GM21576 (cell line): ENCODE data around the gene SHLD3.
"Not testable (repeated sequence)": the region's sequence is repeated elsewhere in the genome, so short reads cannot be mapped to it uniquely, and the experiment has no call there.

Experiments used
- ATAC-seq: cut with Tn5 transposase; IDR thresholded peaks from one replicate; pipeline ENCODE4 v1.9.1; 2021; ENCODE audit warnings: mild to moderate bottlenecking, moderate library complexity; ENCODE audit not compliant: unreplicated experiment

Gene SHLD3

DNA sequence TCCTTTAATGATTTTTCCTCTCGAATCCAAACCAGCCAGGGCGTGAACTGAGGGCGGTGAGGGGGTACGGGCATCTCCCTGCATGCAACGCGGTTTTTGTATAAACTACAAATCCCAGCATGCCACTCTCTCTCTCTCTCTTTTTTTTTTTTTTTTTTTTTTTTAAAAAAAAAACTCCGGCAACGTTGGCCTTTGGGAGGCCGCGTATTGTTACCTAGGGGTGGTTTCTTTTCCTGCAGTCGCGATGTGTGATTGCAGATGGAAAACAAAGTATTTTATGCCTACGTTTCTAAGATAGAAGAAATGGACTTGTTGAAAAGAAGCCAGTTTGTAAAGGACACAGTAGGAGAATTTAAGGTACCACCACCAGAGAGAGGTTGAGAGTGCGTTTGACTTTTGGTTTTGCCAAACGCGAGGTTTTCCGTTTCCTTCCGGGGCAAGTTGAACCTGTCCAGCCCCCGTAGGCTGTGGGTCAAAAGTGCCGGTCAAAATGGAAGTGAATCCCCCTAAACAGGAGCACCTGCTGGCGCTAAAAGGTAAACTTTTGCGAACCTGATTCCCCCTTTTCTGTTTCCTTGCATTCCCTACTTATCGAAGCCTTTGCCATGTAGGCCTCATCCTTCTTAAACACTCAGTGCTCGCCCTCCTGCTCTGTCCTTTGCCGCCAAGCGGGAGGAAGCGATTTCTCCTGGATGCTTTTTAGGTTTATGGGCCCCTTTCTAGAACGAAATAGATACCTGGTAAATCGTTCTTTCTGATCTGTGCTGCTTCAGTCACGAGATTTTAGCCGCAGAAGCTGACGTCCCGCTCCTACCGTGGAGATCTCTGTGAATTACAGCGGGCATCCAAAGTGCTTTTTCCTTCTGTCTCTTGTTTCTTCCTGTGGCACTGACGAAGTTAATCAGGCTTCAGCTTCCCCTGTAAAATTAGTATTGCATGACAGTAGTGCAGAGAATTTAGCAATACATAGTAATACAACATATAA is at the start of gene SHLD3, which contains the start of gene TRAPPC13:
Gene SHLD3 (plus strand): TSS at position 457 of the 985 bp plus-strand sequence. CDS start 4,561 bp downstream, outside the sequence.
Gene TRAPPC13 (plus strand): TSS at position 457 of the 985 bp plus-strand sequence. CDS start 34 bp downstream, at position 491.
- peak; percentile 74 for ATAC-seq

- ATAC-seq, result no peak
Observed at GRCh38 chr5:65577141-65577540, 47.7 kb upstream of the SHLD3 start.

GRCh38 chr5:65588694-65589093 is 36.1 kb upstream of the SHLD3 start:
- no peak for ATAC-seq

- not testable (repeated sequence) for ATAC-seq
Observed at GRCh38 chr5:65601761-65602160, 23.1 kb upstream of the SHLD3 start.

DNA sequence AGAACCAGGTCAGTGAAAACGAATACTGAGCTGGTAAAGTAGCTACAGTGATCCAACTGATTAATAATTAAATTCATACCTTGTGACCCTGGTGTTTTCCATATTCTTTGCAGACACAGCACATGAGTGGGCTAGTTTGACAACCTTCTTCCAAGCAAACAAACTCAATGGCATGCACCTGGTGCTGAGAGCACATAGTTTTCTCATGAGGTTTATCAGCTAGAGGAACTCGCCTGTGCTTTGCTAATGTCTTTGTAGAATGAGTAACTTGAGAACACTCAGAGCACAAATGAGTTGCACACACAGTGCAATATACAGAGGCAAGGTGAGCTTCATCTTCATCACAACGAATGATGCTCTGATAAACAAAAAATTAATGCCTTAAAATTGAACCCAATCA is 13.3 kb upstream of the SHLD3 start:
- no peak for ATAC-seq

GRCh38 chr5:65612298-65612907 is 12.4 kb upstream of the SHLD3 start:
- ATAC-seq, result no peak

DNA sequence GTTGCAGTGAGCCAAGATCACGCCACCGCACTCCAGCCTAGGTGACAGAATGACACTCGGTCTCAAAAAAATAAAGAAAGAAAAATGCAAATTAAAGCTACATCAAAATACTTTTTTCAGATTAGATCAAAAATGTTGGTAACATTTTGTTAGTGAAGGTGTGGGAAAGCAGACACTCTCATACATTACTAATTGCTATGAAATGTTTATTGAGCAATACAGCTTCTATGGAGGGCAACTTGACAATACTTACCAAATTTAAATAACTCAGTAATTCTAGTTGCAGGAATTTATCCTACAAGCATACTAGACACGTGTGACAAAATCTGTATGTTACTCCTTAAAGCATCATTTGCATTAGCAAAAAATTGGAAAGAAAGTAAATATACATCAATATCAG is 4.8 kb upstream of the SHLD3 start:
- no peak for ATAC-seq

DNA sequence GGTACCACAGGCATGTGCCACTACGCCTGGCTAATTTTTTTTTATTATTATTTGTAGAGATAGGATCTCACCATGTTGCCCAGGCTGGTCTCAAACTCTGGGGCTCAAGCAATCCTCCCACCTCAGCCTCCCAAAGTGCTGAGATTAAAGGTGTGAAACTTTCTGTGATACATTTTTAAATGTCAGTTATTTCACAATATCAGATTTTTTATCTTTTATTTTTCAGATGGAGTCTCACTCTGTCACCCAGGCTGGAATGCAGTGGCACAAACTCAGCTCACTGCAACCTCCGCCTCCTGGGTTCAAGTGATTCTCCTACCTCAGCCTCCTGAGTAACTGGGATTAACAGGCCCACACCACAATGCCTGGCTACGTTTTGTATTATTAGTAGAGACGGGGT is 2.9 kb upstream of the SHLD3 start:
- not testable (repeated sequence) for ATAC-seq

DNA sequence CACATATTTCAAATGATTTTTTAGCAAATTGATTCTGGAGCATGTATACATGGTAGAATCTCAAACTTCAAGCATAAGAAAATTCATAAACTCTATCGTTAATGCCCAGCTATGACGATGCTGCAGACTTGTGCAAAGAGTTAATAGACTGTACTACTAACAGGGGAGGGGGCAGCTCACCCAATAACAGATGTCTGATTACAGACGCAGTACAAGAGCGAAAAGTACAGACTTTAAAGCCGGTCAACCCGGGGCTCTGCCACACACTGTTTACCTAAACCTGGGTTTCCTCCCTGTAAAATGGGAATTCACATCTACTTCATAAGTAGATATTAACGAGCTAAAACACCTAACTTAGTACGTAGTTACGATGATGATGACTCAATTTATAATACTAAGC is 1.3 kb upstream of the SHLD3 start:
- no peak for ATAC-seq

DNA sequence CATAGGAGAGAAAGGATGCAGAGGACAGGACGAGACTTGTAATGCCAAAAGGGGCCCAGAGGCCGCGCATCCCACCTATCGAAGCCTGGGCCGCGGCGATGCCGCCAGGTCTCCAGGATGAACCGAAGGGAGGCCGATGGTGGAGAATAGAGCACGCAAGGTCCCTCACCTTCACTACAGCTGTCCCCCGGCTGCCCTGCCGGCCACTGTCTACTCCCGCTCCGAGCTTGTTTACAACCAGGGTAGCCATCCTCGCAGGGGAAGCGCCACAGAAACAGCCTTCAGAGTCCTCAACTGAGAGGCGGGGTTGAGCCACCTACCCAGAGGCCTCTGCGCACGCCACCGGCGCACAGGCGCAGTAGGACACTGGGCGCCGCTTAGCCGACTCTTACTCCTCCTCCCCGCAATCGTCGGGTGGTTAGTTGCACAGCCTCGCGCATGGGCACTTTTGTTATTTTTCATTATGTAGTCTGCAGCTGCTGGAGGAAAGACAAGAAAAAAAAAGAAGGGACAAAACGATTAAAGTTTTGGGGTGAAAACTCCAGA is 729 bp upstream of the SHLD3 start, which contains the start of gene TRIM23:
Gene TRIM23 (minus strand): TSS at position 309 of the 546 bp plus-strand sequence. CDS start 59 bp downstream, at position 250.
- ATAC-seq, result peak; percentile 91

DNA sequence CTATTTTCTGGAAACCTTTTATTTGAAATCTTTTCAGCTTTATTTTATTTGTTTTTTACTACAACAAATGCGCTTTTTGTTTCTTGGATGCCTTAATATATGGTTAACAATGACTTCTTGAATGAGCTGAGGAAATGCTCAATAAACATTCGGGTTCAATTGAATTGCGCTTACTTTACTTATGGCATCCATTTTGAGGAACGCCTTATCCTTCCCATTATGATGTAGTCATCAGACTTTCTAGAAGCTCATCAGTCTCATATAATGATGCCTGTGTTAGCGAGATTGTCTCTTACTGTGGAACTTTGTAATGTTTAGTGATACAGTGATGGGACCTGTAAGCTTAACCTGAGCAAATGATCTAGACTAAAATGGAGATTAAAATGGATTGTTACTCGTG is 916 bp downstream of the SHLD3 start:
- ATAC-seq, result no peak

DNA sequence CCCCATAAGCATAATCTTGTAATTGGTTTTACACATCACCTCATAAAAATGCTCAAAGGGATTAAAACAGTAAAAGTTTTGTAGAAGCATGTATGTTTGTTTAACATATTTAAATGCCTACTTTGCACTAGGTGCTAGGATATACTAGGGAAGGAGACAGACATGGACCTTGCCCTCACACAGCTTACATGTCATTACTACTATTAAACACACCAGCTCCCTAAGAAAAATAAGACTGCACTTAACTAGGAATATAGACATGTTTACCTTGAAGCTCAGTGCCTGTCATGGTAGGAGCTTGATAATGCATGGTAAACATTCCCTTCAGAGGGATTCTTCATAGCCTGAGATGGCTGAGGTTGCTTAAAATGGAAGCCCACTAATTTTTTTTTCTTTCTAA is 6.2 kb downstream of the SHLD3 start:
- no peak for ATAC-seq

DNA sequence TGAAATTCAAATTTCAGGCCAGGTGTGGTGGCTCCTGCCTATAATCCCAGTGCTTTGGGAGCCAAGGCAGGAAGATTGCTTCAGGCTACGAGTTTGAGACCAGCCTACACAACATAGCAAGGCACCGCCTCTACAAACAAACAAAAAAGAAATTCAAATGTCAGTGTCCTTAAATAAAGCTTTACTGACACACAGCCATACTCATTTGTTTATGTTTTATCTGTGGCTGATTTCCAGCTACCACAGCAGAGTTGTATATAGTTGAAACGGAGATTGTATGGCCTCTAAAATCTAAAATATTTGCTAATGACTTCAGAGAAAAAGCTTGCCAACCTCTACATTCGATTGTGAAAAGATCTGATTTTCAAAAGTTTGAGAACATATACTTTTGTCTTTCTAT is 15.4 kb downstream of the SHLD3 start:
- ATAC-seq, result no peak

GRCh38 chr5:65646938-65647337 is 22.1 kb downstream of the SHLD3 start:
- ATAC-seq, result no peak

GRCh38 chr5:65647941-65648340 is 23.1 kb downstream of the SHLD3 start:
- ATAC-seq, result no peak

DNA sequence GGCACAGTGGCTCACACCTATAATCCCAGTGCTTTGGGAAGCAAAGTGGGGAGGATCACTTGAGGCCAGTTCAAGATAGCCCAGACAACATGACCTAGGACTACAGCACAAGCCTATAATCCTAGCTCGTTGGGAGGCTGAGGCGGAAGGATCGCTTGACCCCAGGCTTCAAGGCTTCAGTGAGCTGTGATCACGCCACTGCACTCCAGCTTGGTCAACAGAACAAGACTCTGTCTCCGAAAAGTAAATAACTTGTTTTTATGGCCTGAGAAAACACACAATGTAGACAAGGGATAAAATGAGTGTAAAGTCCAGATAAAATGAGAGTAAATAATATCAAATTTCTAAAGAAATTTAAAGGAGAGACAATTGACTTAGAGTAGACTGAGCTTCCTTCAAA is 26.3 kb downstream of the SHLD3 start:
- no peak for ATAC-seq

DNA sequence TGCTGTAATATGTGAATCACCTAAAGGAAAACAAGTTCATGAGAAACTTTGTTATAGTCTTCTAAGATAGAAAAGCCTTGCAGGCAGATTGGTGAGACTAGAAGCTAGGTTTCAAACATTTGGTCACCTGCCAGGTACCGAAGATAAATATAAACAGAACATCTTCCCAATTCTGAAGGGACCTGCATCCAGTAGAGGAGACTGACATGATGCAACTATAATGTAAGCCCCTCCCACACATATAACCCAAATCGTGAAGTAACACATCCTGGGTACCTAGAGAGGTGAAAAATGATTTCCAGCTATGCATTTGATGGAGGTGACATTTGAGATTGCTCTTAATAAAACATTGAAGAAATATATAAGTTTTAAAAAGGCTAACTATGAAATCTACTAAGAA is 29.9 kb downstream of the SHLD3 start:
- no peak for ATAC-seq

GRCh38 chr5:65663804-65664521 is 39.1 kb downstream of the SHLD3 start:
- no peak for ATAC-seq

- ATAC-seq, result no peak
Observed at GRCh38 chr5:65668696-65669095, 43.9 kb downstream of the SHLD3 start.

DNA sequence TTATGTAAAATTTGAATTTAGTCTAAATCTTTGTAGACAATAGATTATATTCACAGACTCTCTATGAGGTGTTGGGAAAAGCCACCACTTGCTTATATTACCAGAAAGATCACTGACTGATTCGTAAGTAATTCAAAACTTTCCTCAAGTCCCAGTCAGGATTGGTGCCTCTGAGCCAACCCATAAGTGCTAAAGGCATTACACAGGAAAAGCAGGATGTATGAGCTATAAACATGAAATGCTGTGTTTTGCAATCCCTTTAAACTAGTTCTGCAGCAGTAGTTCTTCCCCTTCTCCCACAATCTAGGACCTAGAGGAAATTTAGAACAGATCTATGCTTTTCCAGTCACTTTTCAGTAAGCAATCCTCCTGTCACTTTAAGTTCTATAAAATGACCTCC is 48.0 kb downstream of the SHLD3 start:
- no peak for ATAC-seq

DNA sequence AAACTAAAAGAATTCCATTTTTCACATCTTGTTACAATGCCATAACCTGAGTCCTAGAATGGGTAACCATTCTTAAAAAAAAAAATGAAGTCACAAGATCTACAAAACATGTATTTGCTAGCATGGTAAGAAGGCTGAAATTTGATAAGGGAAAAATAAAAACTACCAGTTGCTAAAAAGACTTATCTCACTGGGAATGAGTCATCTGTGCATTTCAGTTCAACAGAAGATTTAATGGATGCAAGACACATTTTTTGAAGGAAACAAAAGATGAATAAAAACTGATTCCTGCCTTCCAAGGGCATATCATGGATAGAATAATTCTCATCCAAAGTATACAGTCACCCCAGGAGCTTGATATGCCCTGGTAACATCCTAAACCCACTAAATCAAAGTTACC is 49.9 kb downstream of the SHLD3 start:
- ATAC-seq, result no peak
